Measurements from ENCODE around the gene STAT3. TPM values are rescaled to one million over a fixed set of nuclear protein-coding genes. Genes with fewer than 3 reads are reported as not detected.
A peak's percentile ranks its signal among the peaks of the same experiment; 100 is the strongest.

Gene STAT3
- total and polyA plus RNA-seq, 9 of the 15 experiments (the other 6 are each of a cell fraction or from before 2014, with no cell fraction given) = 90.0 to 179 (median 114) TPM

- TF ChIP-seq RERE (CRISPR knock-in tag; IDR thresholded peaks at IDR 0.05; ENCODE audit: borderline replicate concordance) (no peak), ZNF584 (CRISPR knock-in tag; IDR thresholded peaks at IDR 0.05; ENCODE audit: low read depth) (peak; percentile 27; the same call in 1 of the 2 replicates), BHLHE40 (IDR thresholded peaks at IDR 0.05; ENCODE audit: low read length) (no peak), BCL6 (CRISPR knock-in tag; IDR thresholded peaks at IDR 0.05) (no peak), GTF2A2 (tag; IDR thresholded peaks at IDR 0.05) (no peak), MAFG (tag; conservative IDR thresholded peaks at IDR 0.05) (no peak), ZNF263 (CRISPR knock-in tag; IDR thresholded peaks at IDR 0.05; ENCODE audit: borderline replicate concordance) (no peak), HDAC3 (IDR thresholded peaks at IDR 0.05; ENCODE audit: borderline replicate concordance, partially characterized antibody) (peak; percentile 71), NCOR1 (IDR thresholded peaks at IDR 0.05) (peak; percentile 46), ZNF143 (CRISPR knock-in tag; IDR thresholded peaks at IDR 0.05) (no peak), ZFPM2 (CRISPR knock-in tag; IDR thresholded peaks at IDR 0.05) (no peak), DPF2 (IDR thresholded peaks at IDR 0.05) (peak; percentile 23; the same call in 1 of the 2 replicates), E2F6 (IDR thresholded peaks at IDR 0.05; ENCODE audit: borderline replicate concordance in 1 of 2, extremely low read depth in 1 of 2, insufficient read depth in 1 of 2, insufficient read length in 1 of 2, low read depth in 1 of 2, low read length in 1 of 2, poor library complexity in 1 of 2, severe bottlenecking in 1 of 2) (peak; percentile 44 to 53), POLR2G (IDR thresholded peaks at IDR 0.05; ENCODE audit: low read depth, low read length) (peak; percentile 58; the same call in 1 of the 2 replicates), PHTF2 (CRISPR knock-in tag; IDR thresholded peaks at IDR 0.05) (no peak), ZNF445 (CRISPR knock-in tag; IDR thresholded peaks at IDR 0.05; ENCODE audit: low read depth) (no peak), RAD51 (IDR thresholded peaks at IDR 0.05; ENCODE audit: borderline replicate concordance, low read depth) (peak; percentile 73), HNRNPH1 (optimal IDR thresholded peaks at IDR 0.05; ENCODE audit: low read depth, low read length) (no peak)
- TF ChIP-seq, protein P1, sequence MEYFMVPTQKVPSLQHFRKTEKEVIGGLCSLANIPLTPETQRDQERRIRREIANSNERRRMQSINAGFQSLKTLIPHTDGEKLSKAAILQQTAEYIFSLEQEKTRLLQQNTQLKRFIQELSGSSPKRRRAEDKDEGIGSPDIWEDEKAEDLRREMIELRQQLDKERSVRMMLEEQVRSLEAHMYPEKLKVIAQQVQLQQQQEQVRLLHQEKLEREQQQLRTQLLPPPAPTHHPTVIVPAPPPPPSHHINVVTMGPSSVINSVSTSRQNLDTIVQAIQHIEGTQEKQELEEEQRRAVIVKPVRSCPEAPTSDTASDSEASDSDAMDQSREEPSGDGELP (CRISPR knock-in tag; IDR thresholded peaks at IDR 0.05; ENCODE audit: borderline replicate concordance) = no peak
- TF ChIP-seq, protein P2, sequence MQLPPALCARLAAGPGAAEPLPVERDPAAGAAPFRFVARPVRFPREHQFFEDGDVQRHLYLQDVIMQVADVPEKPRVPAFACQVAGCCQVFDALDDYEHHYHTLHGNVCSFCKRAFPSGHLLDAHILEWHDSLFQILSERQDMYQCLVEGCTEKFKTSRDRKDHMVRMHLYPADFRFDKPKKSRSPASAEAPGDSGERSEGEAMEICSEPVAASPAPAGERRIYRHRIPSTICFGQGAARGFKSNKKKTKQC (CRISPR knock-in tag; IDR thresholded peaks at IDR 0.05) = no peak
Measured at GRCh38 chr17:42317266-42317845, 70.9 kb downstream of the STAT3 start (continued).
